B cell (primary cell): ENCODE data around the gene PSMD11. TPM values are rescaled to one million over a fixed set of nuclear protein-coding genes. Genes with fewer than 3 reads are reported as not detected.

Experiments used
- ATAC-seq: fragments of 200-7000 bp; cut with Tn5 transposase; one replicate; pipeline ENCODE4 v1.10.0; 2021; ENCODE audit warnings: low read depth, mild to moderate bottlenecking, moderate number of reproducible peaks, moderate library complexity
- CTCF ChIA-PET: fragments of 350-600 bp; sonication (Branson Sonifier 250); formaldehyde crosslinking; loops from one replicate; lab custom pipeline; 2021; ENCODE audit warnings: antibody characterized with exemption, inconsistent platforms; lab: Charles Lee
- POLR2A ChIA-PET: fragments of 350-600 bp; sonication (Branson Sonifier 250); formaldehyde crosslinking; loops from one replicate; lab custom pipeline; 2021; ENCODE audit warnings: antibody characterized with exemption; lab: Charles Lee
- DNase-seq: peaks from one replicate; pipeline ENCODE4 v3.0.0; 2013
- H2AFZ ChIP-seq: 2 replicates; pipeline ENCODE4 v1.6.1; 2012; ENCODE audit warnings: mild to moderate bottlenecking, low read depth, low read length; ENCODE audit not compliant: insufficient read depth, poor library complexity, severe bottlenecking
- H3K27ac ChIP-seq, 2 donors: 1 replicate in 1 of 2; 2 replicates in 1 of 2; pipeline ENCODE4 v1.5.1; 2012 to 2013; ENCODE audit warnings: low read length in 2 of 2, mild to moderate bottlenecking in 2 of 2, moderate library complexity in 1 of 2
- H3K27me3 ChIP-seq, 4 experiments: fragments of 200-600 bp in 1 of 4; sonication (generic) in 1 of 4; replicated peaks in 1 of 4; 1 replicate in 2 of 4; 2 replicates in 2 of 4; pipeline versions ENCODE4 v1.6.1 to v1.7.0; 2013 to 2016; ENCODE audit warnings: low read length in 3 of 4, mild to moderate bottlenecking in 2 of 4, mixed read lengths in 1 of 4, moderate library complexity in 1 of 4; ENCODE audit not compliant: insufficient read depth in 4 of 4, control insufficient read depth in 3 of 4; ENCODE audit errors: control extremely low read depth in 1 of 4
- H3K36me3 ChIP-seq, 2 experiments: replicated peaks in 1 of 2; 1 replicate in 1 of 2; 2 replicates in 1 of 2; pipeline versions ENCODE4 v1.6.1 to v1.7.1; 2013; ENCODE audit warnings: low read length in 1 of 2; ENCODE audit not compliant: insufficient read depth in 2 of 2, control insufficient read depth in 1 of 2; ENCODE audit errors: control extremely low read depth in 1 of 2, extremely low read depth in 1 of 2
- H3K4me1 ChIP-seq, 2 donors: fragments of 200-600 bp in 1 of 2; sonication (generic) in 1 of 2; 1 replicate in 1 of 2; 2 replicates in 1 of 2; pipeline versions ENCODE4 v1.5.1 to v1.6.1; 2013 to 2017; ENCODE audit warnings: low read length in 2 of 2; ENCODE audit not compliant: control insufficient read depth in 2 of 2, insufficient read depth in 2 of 2
- H3K4me2 ChIP-seq: replicated peaks from 2 replicates; pipeline ENCODE3; 2012; ENCODE audit warnings: mild to moderate bottlenecking, low read depth, low read length; ENCODE audit not compliant: poor library complexity, severe bottlenecking
- H3K4me3 ChIP-seq, 5 experiments: fragments of 200-600 bp in 1 of 5; sonication (generic) in 1 of 5; 1 replicate in 3 of 5; 2 replicates in 2 of 5; pipeline versions ENCODE4 v1.5.1 to v1.7.0; 2011 to 2016; ENCODE audit warnings: low read length in 4 of 5, mild to moderate bottlenecking in 4 of 5, low read depth in 2 of 5, control low read depth in 1 of 5, moderate library complexity in 1 of 5; ENCODE audit not compliant: insufficient read depth in 1 of 5; ENCODE audit errors: control extremely low read depth in 1 of 5, extremely low read depth in 1 of 5
- H3K79me2 ChIP-seq: fragments of 200-600 bp; sonication (generic); one replicate; pipeline ENCODE4 v1.6.0; 2016; ENCODE audit warnings: low read length; ENCODE audit not compliant: control insufficient read depth, insufficient read depth
- H3K9ac ChIP-seq: fragments of 200-600 bp; sonication (generic); 2 replicates; pipeline ENCODE4 v1.6.1; 2017; ENCODE audit warnings: mild to moderate bottlenecking, low read length, moderate library complexity
- H3K9me3 ChIP-seq, 3 donors: one replicate each; pipeline versions ENCODE4 v1.6.1 to v1.7.1; 2013; ENCODE audit warnings: low read length in 2 of 3; ENCODE audit not compliant: control insufficient read depth in 2 of 3, insufficient read depth in 1 of 3; ENCODE audit errors: control extremely low read depth in 1 of 3
- H4K20me1 ChIP-seq: 2 replicates; pipeline ENCODE4 v1.6.0; 2012; ENCODE audit warnings: mild to moderate bottlenecking, low read length; ENCODE audit not compliant: insufficient read depth, control insufficient read depth, poor library complexity, severe bottlenecking
- H3K27ac Mint-ChIP-seq: one replicate; pipeline ENCODE4 v1.8.0; 2021; ENCODE audit warnings: mixed read lengths
- H3K27me3 Mint-ChIP-seq: one replicate; pipeline ENCODE4 v1.8.0; 2021; ENCODE audit warnings: mixed read lengths
- H3K4me1 Mint-ChIP-seq: one replicate; pipeline ENCODE4 v1.8.0; 2021; ENCODE audit warnings: mixed read lengths
- H3K4me3 Mint-ChIP-seq: one replicate; pipeline ENCODE4 v1.8.0; 2021; ENCODE audit warnings: mixed read lengths
- H3K9me3 Mint-ChIP-seq: one replicate; pipeline ENCODE4 v1.8.0; 2022; ENCODE audit warnings: mixed read lengths; ENCODE audit not compliant: insufficient read depth
- EZH2 ChIP-seq: IDR thresholded peaks from 2 replicates; pipeline ENCODE4 v1.6.1; 2012; ENCODE audit warnings: borderline replicate concordance, low read depth, mild to moderate bottlenecking, moderate library complexity, low read length; ENCODE audit not compliant: insufficient read depth, poor library complexity, severe bottlenecking
- WGBS: methylation state at CpG from one replicate; pipeline ENCODE4 v1.1.5; 2013; ENCODE audit warnings: missing lambda C conversion rate; ENCODE audit not compliant: insufficient coverage; 5-methylcytosine and 5-hydroxymethylcytosine counted together
- intact Hi-C: fragments of 100-400 bp; cut with micrococcal nuclease; formaldehyde crosslinking; loops from one replicate; pipeline ENCODE4 v1.10.0; 2022
- polyA plus RNA-seq: library from polyadenylated mRNA; depleted of rRNA; stranded (reverse); fragments of >200 nt; gene quantifications from 2 replicates; pipeline ENCODE4 v1.2.3, GENCODE V29; 2012
- total RNA-seq, 2 donors: library from RNA; stranded (reverse); fragments of 120-200 nt in 1 of 2; gene quantifications; 1 replicate in 1 of 2; 2 replicates in 1 of 2; pipeline versions ENCODE4 v1.2.3 to v1.2.4, GENCODE V29; 2013 to 2022
- TF ChIP-seq, protein P1 (sequence below): fragments of 200-600 bp; IDR thresholded peaks from one replicate; pipeline ENCODE4 v1.8.0; 2022; ENCODE audit warnings: antibody characterized with exemption, mild to moderate bottlenecking

Gene PSMD11
- total and polyA plus RNA-seq, 2 donors (not counting 1 experiment from before 2014, with no cell fraction given), result 23.8 to 73.4 TPM

- H3K9me3 ChIP-seq, result no peaks in the 10 kb centered on the region
- H2AFZ ChIP-seq, result no peak overlapping the region
- no peaks in the 10 kb centered on the region for H3K4me1 ChIP-seq
- H3K27ac Mint-ChIP-seq, result no peak overlapping the region
- WGBS, result 60% methylated on average over 1 of the region's 2 CpGs
- ATAC-seq (no peak), DNase-seq (no peak)
- POLR2A ChIA-PET, result no interaction called here
- H3K27ac ChIP-seq, result no peak overlapping the region
- CTCF ChIA-PET, result no interaction called here
- H3K9ac ChIP-seq, result no peak overlapping the region
- no peaks in the 10 kb centered on the region for H3K27me3 Mint-ChIP-seq
- no peak overlapping the region for H3K4me3 ChIP-seq
- no peaks in the 10 kb centered on the region for H3K9me3 Mint-ChIP-seq
- H3K4me2 ChIP-seq, result no peak overlapping the region
- H3K4me1 Mint-ChIP-seq, result peaks cover 8% of the 10 kb centered on the region
- peaks cover 16% of the 10 kb centered on the region for H4K20me1 ChIP-seq
- peaks cover 66% of the 10 kb centered on the region for H3K79me2 ChIP-seq
- TF ChIP-seq EZH2, result no peak
- TF ChIP-seq, protein P1, sequence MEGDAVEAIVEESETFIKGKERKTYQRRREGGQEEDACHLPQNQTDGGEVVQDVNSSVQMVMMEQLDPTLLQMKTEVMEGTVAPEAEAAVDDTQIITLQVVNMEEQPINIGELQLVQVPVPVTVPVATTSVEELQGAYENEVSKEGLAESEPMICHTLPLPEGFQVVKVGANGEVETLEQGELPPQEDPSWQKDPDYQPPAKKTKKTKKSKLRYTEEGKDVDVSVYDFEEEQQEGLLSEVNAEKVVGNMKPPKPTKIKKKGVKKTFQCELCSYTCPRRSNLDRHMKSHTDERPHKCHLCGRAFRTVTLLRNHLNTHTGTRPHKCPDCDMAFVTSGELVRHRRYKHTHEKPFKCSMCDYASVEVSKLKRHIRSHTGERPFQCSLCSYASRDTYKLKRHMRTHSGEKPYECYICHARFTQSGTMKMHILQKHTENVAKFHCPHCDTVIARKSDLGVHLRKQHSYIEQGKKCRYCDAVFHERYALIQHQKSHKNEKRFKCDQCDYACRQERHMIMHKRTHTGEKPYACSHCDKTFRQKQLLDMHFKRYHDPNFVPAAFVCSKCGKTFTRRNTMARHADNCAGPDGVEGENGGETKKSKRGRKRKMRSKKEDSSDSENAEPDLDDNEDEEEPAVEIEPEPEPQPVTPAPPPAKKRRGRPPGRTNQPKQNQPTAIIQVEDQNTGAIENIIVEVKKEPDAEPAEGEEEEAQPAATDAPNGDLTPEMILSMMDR, result no peak
- intact Hi-C loops, result no loop called here
- peaks cover 30 to 80% of the 10 kb centered on the region in 2 experiments for H3K36me3 ChIP-seq
- no peak overlapping the region for H3K4me3 Mint-ChIP-seq
- no peaks in the 10 kb centered on the region for H3K27me3 ChIP-seq
These were observed 7.6 kb downstream of the PSMD11 start for GRCh38 chr17:32451879-32452278.

GRCh38 chr17:32452281-32452680 lies 8.0 kb downstream of the PSMD11 start:
- no peaks in the 10 kb centered on the region for H3K9me3 Mint-ChIP-seq
- H3K4me2 ChIP-seq, result no peak overlapping the region
- H3K36me3 ChIP-seq, result peaks cover 31 to 79% of the 10 kb centered on the region in 2 experiments
- ChIA-PET POLR2A (no interaction called here), CTCF (no interaction called here)
- H3K4me1 Mint-ChIP-seq, result peaks cover 5% of the 10 kb centered on the region
- TF ChIP-seq, protein P1, result no peak
- no peak for TF ChIP-seq EZH2
- no peaks in the 10 kb centered on the region for H3K27me3 ChIP-seq
- ATAC-seq (no peak), DNase-seq (no peak)
- no CpG with 5 or more reads among the region's 1 CpG for WGBS
- H3K27ac Mint-ChIP-seq, result no peak overlapping the region
- no peak overlapping the region for H3K27ac ChIP-seq
- H3K27me3 Mint-ChIP-seq, result no peaks in the 10 kb centered on the region
- H3K4me3 ChIP-seq, result no peak overlapping the region
- H3K4me1 ChIP-seq, result no peaks in the 10 kb centered on the region
- intact Hi-C loops, result no loop called here
- H3K4me3 Mint-ChIP-seq, result no peak overlapping the region
- no peak overlapping the region for H2AFZ ChIP-seq
- H3K9me3 ChIP-seq, result no peaks in the 10 kb centered on the region
- H3K9ac ChIP-seq, result no peak overlapping the region
- H4K20me1 ChIP-seq, result peaks cover 16% of the 10 kb centered on the region
- peaks cover 62% of the 10 kb centered on the region for H3K79me2 ChIP-seq
